22Rv1 (cell line): ENCODE results near the gene GPR143.

Experiments
- H3K27ac ChIP-seq: fragments of 450-650 bp; 2 replicates; pipeline ENCODE4 v1.5.1; 2017
- CTCF ChIP-seq: fragments of 450-650 bp; IDR thresholded peaks from 2 replicates; pipeline ENCODE4 v1.5.1; 2017; ENCODE audit warnings: mild to moderate bottlenecking
- ZFX ChIP-seq: fragments of 450-650 bp; IDR thresholded peaks from 2 replicates; pipeline ENCODE4 v1.6.1; 2017; ENCODE audit warnings: antibody characterized with exemption, borderline replicate concordance

Gene GPR143

DNA sequence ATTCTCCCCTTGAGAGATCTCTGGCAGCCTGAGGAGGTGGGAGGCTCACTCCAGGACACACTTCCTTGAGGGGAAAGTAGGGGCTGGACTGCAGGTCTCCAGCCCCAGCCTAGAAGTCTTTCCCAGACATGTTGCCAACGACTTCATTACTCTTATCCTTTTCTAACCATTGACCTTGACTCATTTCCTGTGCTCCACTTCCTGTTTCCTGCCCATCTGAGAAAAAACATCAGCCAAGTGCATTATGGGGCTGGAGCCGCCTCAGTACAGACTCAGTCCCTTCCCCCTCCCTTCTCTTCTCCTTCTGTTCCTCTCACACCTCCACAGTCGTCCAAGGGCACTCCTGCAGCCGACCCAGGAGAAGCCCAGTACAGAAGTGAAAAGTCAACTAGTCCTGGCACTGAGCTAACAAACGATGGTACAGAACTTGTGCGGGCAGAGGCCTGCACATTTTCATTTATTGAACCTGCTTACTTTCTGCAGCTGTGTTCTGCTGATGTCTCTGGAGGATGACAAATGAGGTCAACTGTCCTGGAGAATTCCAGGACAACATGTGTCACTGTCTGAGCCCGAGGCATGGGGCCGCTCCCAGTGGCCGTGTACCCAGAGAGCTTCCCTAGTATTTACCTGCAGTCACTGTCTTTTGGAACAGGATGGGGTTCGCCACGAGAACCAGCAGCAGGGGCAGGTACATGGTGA, 20.1 kb downstream of the GPR143 start:
- H3K27ac ChIP-seq: no peak overlapping the region
- TF ChIP-seq ZFX (no peak), CTCF (no peak)

DNA sequence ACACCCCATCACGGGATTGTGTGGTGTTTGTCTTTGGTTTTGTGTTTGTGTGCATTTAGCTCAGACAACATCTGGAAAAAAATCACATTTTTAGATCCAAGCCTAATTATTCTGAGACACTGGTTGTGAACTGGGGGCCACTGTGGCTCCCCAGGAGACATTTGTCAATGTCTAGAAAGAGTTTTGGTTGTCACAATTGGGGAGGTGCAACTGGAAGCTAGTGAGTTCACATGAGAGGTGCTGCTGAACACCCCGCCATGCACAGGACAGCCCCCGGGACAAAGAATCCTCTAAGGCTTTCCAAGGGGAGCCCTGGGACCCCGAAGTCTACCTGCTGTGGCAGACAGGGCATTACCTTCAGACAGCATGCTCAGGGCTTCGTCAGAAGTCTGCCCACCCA, 26.5 kb downstream of the GPR143 start:
- TF ChIP-seq CTCF (no peak), ZFX (no peak)
- H3K27ac ChIP-seq: no peak overlapping the region

DNA sequence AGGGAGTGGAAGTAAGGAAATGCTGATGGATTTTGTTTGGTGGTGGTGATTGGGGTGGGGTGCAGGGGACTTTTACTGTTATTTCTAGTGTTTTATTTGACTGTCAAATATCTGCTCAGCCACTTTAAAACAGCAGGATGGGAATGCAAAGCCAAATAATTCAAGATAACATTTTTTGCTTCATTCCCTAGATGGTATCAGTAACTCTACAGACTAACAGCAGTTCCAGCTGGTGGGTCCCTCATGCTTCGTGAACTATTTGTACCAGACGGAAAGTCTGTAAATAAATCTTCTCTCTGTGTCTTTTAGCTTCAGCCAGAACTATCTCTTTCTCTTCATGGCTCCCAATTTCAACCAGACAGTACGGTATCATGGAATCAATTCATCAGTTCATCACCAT, 27.5 kb downstream of the GPR143 start:
- H3K27ac ChIP-seq: no peak overlapping the region
- TF ChIP-seq CTCF (no peak), ZFX (no peak)

DNA sequence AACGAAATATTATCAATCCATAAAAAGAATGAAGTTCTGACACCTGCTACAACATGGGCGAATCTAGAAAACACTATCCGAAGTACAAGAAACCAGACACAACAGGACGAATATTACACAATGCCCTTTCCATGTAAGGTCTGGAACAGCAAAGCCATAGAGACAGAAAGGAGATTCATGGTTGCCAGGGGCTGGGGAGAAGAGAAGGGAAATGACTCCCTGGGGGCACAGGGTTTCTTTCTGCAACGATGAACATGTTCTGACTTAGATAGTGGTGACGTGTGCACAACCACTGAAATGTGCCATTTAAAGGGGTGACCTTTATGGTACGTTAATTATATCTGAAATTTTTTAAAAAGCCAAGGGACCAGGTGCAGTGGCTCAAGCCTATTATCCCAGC, 28.3 kb downstream of the GPR143 start:
- H3K27ac ChIP-seq: no peak overlapping the region
- no peak for TF ChIP-seq ZFX
- no peak for TF ChIP-seq CTCF

DNA sequence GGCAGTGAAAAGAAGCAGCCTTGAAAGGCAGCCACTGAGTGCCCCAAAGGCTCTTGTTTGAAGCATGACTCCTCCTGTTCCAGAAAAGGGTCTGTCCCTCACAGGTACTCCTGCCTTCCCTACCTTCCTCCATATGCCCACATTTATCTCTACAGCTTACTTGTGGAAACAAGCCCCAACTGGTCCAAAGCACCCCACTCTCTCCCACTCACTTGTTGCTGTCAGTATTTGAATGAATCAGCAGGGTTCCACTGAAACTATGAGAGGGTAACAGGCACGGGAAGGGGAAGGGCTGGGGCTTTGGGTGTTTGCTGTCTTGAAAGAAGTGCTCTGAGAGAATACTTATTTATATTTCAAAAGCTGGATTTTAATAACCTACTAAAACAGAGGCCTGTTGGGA, 34.9 kb downstream of the GPR143 start:
- no peak for TF ChIP-seq ZFX
- TF ChIP-seq CTCF: no peak

GRCh38 chrX:9730078-9730477, 35.6 kb downstream of the GPR143 start:
- TF ChIP-seq CTCF (no peak), ZFX (no peak)

More for the DNA sequence above, 34.9 kb downstream of the GPR143 start:
- no peak overlapping the region for H3K27ac ChIP-seq

GRCh38 chrX:9729171-9729885, 36.3 kb downstream of the GPR143 start:
- TF ChIP-seq CTCF (no peak), ZFX (no peak)
- H3K27ac ChIP-seq: no peak overlapping the region

More at GRCh38 chrX:9730078-9730477, 35.6 kb downstream of the GPR143 start:
- H3K27ac ChIP-seq: no peak overlapping the region
